Uterine smooth muscle cell (primary cell): ENCODE results near the gene BRIP1. TPM values are rescaled to one million over a fixed set of nuclear protein-coding genes. Genes with fewer than 3 reads are reported as not detected.

Experiments used
- total RNA-seq: library from RNA; depleted of rRNA; stranded (reverse); fragments of >200 nt; gene quantifications from 2 replicates; pipeline ENCODE4 v1.2.3, GENCODE V29; 2014

BRIP1 gene
- 6.5 and 15.9 TPM in 2 replicates for total RNA-seq

DNA sequence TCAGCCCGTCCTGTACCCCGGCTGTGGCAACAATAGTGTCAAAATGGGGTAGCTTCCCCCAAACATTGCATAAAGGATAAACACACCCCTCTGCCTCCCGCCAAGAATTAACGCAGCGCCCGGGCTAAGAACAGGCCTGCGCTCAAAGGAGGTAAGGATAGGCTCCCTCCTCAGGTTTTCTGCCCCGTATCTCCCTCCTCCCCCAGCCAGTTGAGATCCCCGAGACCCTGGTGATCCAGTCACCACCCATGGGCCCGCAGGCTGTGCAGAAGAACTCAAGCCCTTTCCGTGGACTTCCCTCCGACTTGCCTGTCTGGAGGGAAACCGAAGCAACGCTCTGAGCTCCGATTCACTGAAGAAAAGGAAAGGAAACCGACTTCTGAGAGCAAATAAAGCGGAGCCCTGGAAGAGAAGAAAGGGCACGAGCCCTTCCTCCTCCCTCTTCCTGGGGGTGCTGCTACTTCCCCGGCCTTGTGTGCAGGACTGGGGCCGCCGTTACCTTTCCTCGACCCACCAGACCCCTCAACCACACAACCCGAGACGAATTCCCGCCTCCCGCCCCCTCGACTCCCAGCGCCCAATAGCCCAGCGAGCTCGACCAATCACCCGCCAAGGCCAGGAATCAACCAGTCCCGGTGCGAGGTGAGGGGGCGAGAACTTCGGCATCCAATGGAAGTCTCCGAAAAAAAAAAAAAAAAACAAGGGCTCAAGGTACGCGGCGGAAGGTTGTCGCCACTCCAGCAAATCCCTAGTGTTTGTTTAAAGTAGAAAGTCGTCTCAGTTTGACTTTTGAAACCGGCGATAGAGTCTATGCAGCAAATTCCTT is at the start of gene BRIP1:
BRIP1 (minus strand) TSS at position 554 of the 826 bp plus-strand sequence. CDS start 1,989 bp downstream, outside the sequence.

Other genes with a start within 250 kb of the BRIP1 start
- 20.6 and 25.3 TPM in 2 replicates for gene INTS2, start 64.5 kb upstream of the BRIP1 start, total RNA-seq
- gene MED13, start 201.8 kb upstream of the BRIP1 start, total RNA-seq: 35.3 and 43.2 TPM in 2 replicates